HepG2 (cell line): ENCODE data around the gene SLC50A1. TPM values are rescaled to one million over a fixed set of nuclear protein-coding genes. Genes with fewer than 3 reads are reported as not detected.
A peak's percentile ranks its signal among the peaks of the same experiment; 100 is the strongest.

Source experiments
- ARID5B ChIP-seq: IDR thresholded peaks from 2 replicates; pipeline ENCODE4 v1.4.0; 2020; ENCODE audit warnings: mild to moderate bottlenecking, missing genetic modification reagents
- ATF4 ChIP-seq, 2 experiments: fragments of 450-650 bp in 1 of 2; sonication (generic) in 1 of 2; formaldehyde crosslinking; IDR thresholded peaks; 2 replicates each; pipeline versions ENCODE4 v1.5.0 to v1.8.0; 2020 to 2022; ENCODE audit warnings: mild to moderate bottlenecking in 1 of 2, missing genetic modification reagents in 1 of 2
- CEBPG ChIP-seq: IDR thresholded peaks from 2 replicates; pipeline ENCODE4 v1.6.1; 2016
- DBP ChIP-seq: sonication (generic); formaldehyde crosslinking; IDR thresholded peaks from 2 replicates; pipeline ENCODE4 v1.4.0; 2020; ENCODE audit warnings: missing genetic modification reagents; ENCODE audit errors: not compliant biosample characterization
- ESRRA ChIP-seq: sonication (generic); formaldehyde crosslinking; IDR thresholded peaks from 2 replicates; pipeline ENCODE4 v1.5.1; 2020; ENCODE audit warnings: mild to moderate bottlenecking, low read depth, missing genetic modification reagents
- FOXK2 ChIP-seq: fragments of 450-650 bp; IDR thresholded peaks from 2 replicates; pipeline ENCODE4 v1.6.1; 2016
- HNRNPLL ChIP-seq: fragments of 200-400 bp; formaldehyde crosslinking; IDR thresholded peaks from 2 replicates; pipeline ENCODE4 v1.6.1; 2017; ENCODE audit warnings: mild to moderate bottlenecking, low read depth, low read length; ENCODE audit not compliant: poor library complexity, severe bottlenecking
- KDM4B ChIP-seq: sonication (generic); formaldehyde crosslinking; IDR thresholded peaks from 2 replicates; pipeline ENCODE4 v1.4.0; 2020; ENCODE audit warnings: missing genetic modification reagents
- MED8 ChIP-seq: sonication (generic); formaldehyde crosslinking; IDR thresholded peaks from 2 replicates; pipeline ENCODE4 v1.8.1; 2023; ENCODE audit warnings: mild to moderate bottlenecking, missing genetic modification reagents; ENCODE audit not compliant: insufficient replicate concordance
- RXRB ChIP-seq: IDR thresholded peaks from 2 replicates; pipeline ENCODE4 v1.6.1; 2016; ENCODE audit warnings: borderline replicate concordance, missing genetic modification reagents, missing compliant biosample characterization
- SP140L ChIP-seq: sonication (generic); formaldehyde crosslinking; IDR thresholded peaks from 2 replicates; pipeline ENCODE4 v1.4.0; 2020; ENCODE audit warnings: missing genetic modification reagents, borderline replicate concordance
- TERF1 ChIP-seq: sonication (generic); formaldehyde crosslinking; IDR thresholded peaks from 2 replicates; pipeline ENCODE4 v1.8.0; 2022; ENCODE audit warnings: mild to moderate bottlenecking, missing genetic modification reagents, moderate library complexity
- USF2 ChIP-seq, 2 experiments: sonication (generic) in 1 of 2; formaldehyde crosslinking in 1 of 2; IDR thresholded peaks; 2 replicates each; pipeline versions ENCODE4 v1.5.1 to v1.6.1; 2011 to 2020; ENCODE audit warnings: borderline replicate concordance in 1 of 2, low read depth in 1 of 2, low read length in 1 of 2, mild to moderate bottlenecking in 1 of 2, missing genetic modification reagents in 1 of 2, moderate library complexity in 1 of 2
- ZFP1 ChIP-seq: IDR thresholded peaks from 2 replicates; pipeline ENCODE4 v1.6.1; 2016
- ZIK1 ChIP-seq: sonication (generic); formaldehyde crosslinking; IDR thresholded peaks from 2 replicates; pipeline ENCODE4 v1.5.0; 2020; ENCODE audit warnings: mild to moderate bottlenecking, low read depth, missing genetic modification reagents, borderline replicate concordance
- ZMAT3 ChIP-seq: sonication (generic); formaldehyde crosslinking; conservative IDR thresholded peaks from 2 replicates; pipeline ENCODE4 v1.7.0; 2021; ENCODE audit warnings: missing genetic modification reagents
- ZNF235 ChIP-seq: sonication (generic); formaldehyde crosslinking; IDR thresholded peaks from 2 replicates; pipeline ENCODE4 v1.8.1; 2023; ENCODE audit warnings: mild to moderate bottlenecking, missing genetic modification reagents, borderline replicate concordance
- ZNF589 ChIP-seq: sonication (generic); formaldehyde crosslinking; conservative IDR thresholded peaks from 2 replicates; pipeline ENCODE4 v1.8.0; 2022; ENCODE audit warnings: mild to moderate bottlenecking, moderate library complexity, missing genetic modification reagents
- polyA plus RNA-seq, 8 experiments: library from polyadenylated mRNA; depleted of rRNA in 3 of 8; stranded (reverse) in 7 of 8; unstranded in 1 of 8; fragments of >200 nt; fragmentation: Illumina TruSeq in 4 of 8; extraction: Trizol in 4 of 8; gene quantifications; 2 replicates each; pipeline versions ENCODE4 v1.2.1 to v1.2.3, GENCODE V29; 2011 to 2016; ENCODE audit warnings: low read depth in 4 of 8, missing spikeins in 1 of 8, mixed read lengths in 1 of 8; ENCODE audit not compliant: insufficient read depth in 1 of 8
- total RNA-seq, 5 experiments: library from RNA; depleted of rRNA; stranded (reverse); fragments of >200 nt; fragmentation: Illumina TruSeq; extraction: Trizol; gene quantifications; 2 replicates each; pipeline ENCODE4 v1.2.3, GENCODE V29; 2016; ENCODE audit warnings: low read depth in 1 of 5

SLC50A1 gene
- total and polyA plus RNA-seq, 2 of the 13 experiments (the other 11 are each of a cell fraction or from before 2014, with no cell fraction given): 22.5 to 46.8 TPM

- TF ChIP-seq ZFP1: peak; percentile 87; the same call in 1 of the 2 replicates
- TF ChIP-seq ZMAT3: no peak
- TF ChIP-seq HNRNPLL: peak; percentile 98
- TF ChIP-seq ATF4 (CRISPR knock-in tag; IDR thresholded peaks at IDR 0.05): peak in 1 of 2 experiments; percentile 89; a peak in 2 of 4 replicates
- 0 out of 2 replicates have a peak, but pooled peaks have one; percentile 33 for TF ChIP-seq SP140L (CRISPR knock-in tag)
- no peak for TF ChIP-seq ZIK1 (CRISPR knock-in tag)
- TF ChIP-seq CEBPG: peak; percentile 96
- TF ChIP-seq ZNF235: 0 out of 2 replicates have a peak, but pooled peaks have one; percentile 37
- no peak for TF ChIP-seq DBP (CRISPR knock-in tag)
- peak; percentile 92 for TF ChIP-seq ARID5B (CRISPR knock-in tag)
- TF ChIP-seq TERF1 (CRISPR knock-in tag): no peak; the same call in 1 of the 2 replicates
- no peak for TF ChIP-seq USF2 (IDR thresholded peaks at IDR 0.05; ENCODE audit: low read depth, low read length)
- no peak for TF ChIP-seq USF2 (CRISPR knock-in tag; IDR thresholded peaks at IDR 0.05; ENCODE audit: borderline replicate concordance)
- peak; percentile 94 for TF ChIP-seq MED8 (CRISPR knock-in tag)
- TF ChIP-seq ESRRA (CRISPR knock-in tag): peak; percentile 84
- TF ChIP-seq RXRB (CRISPR knock-in tag): peak; percentile 96
- peak; percentile 87; the same call in 1 of the 2 replicates for TF ChIP-seq ZNF589 (CRISPR knock-in tag)
- peak; percentile 84; the same call in 1 of the 2 replicates for TF ChIP-seq KDM4B (CRISPR knock-in tag)
- TF ChIP-seq FOXK2: peak; percentile 92
Measured at GRCh38 chr1:155127105-155127966, 8.3 kb upstream of the SLC50A1 start, which contains the start of gene EFNA1 (continued).
